ENCODE data around the gene PYM1. TPM values are rescaled to one million over a fixed set of nuclear protein-coding genes. Genes with fewer than 3 reads are reported as not detected.
"Not testable (repeated sequence)": the region's sequence is repeated elsewhere in the genome, so short reads cannot be mapped to it uniquely, and the experiment has no call there.

PYM1 gene
- total RNA-seq, 6 donors from 2014 or later, result 23.0 to 47.3 (median 32.8) TPM

DNA sequence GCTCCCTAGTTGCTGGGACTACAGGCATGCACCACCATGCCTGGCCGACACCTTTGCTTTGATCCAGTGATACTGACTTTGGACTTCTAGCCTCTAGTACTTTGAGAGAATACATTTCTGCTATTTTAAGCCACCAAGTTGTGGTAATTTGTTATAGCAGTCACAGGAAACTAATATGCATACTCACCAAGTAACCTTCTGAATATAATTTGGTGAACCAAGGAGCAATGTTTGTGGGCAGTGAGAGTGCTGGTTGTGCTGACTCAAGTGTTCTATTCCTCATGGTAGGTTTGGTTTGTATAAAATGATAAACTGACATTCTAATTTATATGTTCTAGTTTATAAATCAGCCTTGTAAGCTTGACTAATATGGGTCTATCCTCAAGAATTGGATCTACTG is 42.6 kb downstream of the PYM1 start:
- ATAC-seq (ENCODE audit: low FRiP score in 2 of 2) (no peak), DNase-seq (no peak)
- no peaks in the 10 kb centered on the region for H3K27me3 ChIP-seq
- no peak overlapping the region for H3K27ac ChIP-seq
- no peaks in the 10 kb centered on the region for H3K9me3 ChIP-seq
- H3K4me1 ChIP-seq, result no peaks in the 10 kb centered on the region
- no peaks in the 10 kb centered on the region for H3K36me3 ChIP-seq
- WGBS, 2 donors, result 93 to 100% methylated on average over 1 of the region's 1 CpG
- no peak overlapping the region for H3K4me3 ChIP-seq
- TF ChIP-seq POLR2A (IDR thresholded peaks at IDR 0.05), result no peak
- no peak for TF ChIP-seq CTCF (IDR thresholded peaks at IDR 0.05)
- TF ChIP-seq EP300 (IDR thresholded peaks at IDR 0.05), result no peak
- TF ChIP-seq POLR2AphosphoS5 (IDR thresholded peaks at IDR 0.05), result no peak

- no peak for ATAC-seq (ENCODE audit: low FRiP score in 2 of 2)
- Histone ChIP-seq H3K27me3 (no peaks in the 10 kb centered on the region), H3K4me3 (no peak overlapping the region)
Measured at GRCh38 chr12:55877824-55878223, 49.9 kb downstream of the PYM1 start.

GRCh38 chr12:55875704-55876467 is 51.8 kb downstream of the PYM1 start:
- DNase-seq, result no peak
- H3K27me3 ChIP-seq, result no peaks in the 10 kb centered on the region
- no peak for ATAC-seq (ENCODE audit: low FRiP score in 2 of 2)
- H3K9me3 ChIP-seq, result peaks cover 0 to 7% (median 0%) of the 10 kb centered on the region in 4 donors
- H3K27ac ChIP-seq, result no peak overlapping the region
- no peak overlapping the region for H3K4me3 ChIP-seq
- 82 to 89% methylated on average over 4 of the region's 4 CpGs for WGBS, 2 donors
- H3K36me3 ChIP-seq, result no peaks in the 10 kb centered on the region
- TF ChIP-seq POLR2AphosphoS5 (IDR thresholded peaks at IDR 0.05) (no peak), POLR2A (IDR thresholded peaks at IDR 0.05) (no peak), CTCF (IDR thresholded peaks at IDR 0.05) (no peak), EP300 (IDR thresholded peaks at IDR 0.05) (no peak)
- no peaks in the 10 kb centered on the region for H3K4me1 ChIP-seq

More at GRCh38 chr12:55877824-55878223, 49.9 kb downstream of the PYM1 start:
- Histone ChIP-seq H3K27ac (no peak overlapping the region), H3K4me1 (no peaks in the 10 kb centered on the region), H3K36me3 (no peaks in the 10 kb centered on the region), H3K9me3 (peaks cover 0 to 7% (median 0%) of the 10 kb centered on the region in 4 donors)
- no peak for DNase-seq
- TF ChIP-seq EP300 (IDR thresholded peaks at IDR 0.05), result no peak
- no peak for TF ChIP-seq CTCF (IDR thresholded peaks at IDR 0.05)
- TF ChIP-seq POLR2AphosphoS5 (IDR thresholded peaks at IDR 0.05), result no peak
- TF ChIP-seq POLR2A (IDR thresholded peaks at IDR 0.05), result no peak

- ATAC-seq (ENCODE audit: low FRiP score in 2 of 2) (no peak), DNase-seq (no peak)
- H3K4me3 ChIP-seq, result no peak overlapping the region
- peaks cover 0 to 7% (median 0%) of the 10 kb centered on the region in 4 donors for H3K9me3 ChIP-seq
- WGBS, 2 donors, result 60 to 68% methylated on average over 2 of the region's 2 CpGs
- no peak overlapping the region for H3K27ac ChIP-seq
- TF ChIP-seq CTCF (IDR thresholded peaks at IDR 0.05) (no peak), POLR2A (IDR thresholded peaks at IDR 0.05) (no peak), POLR2AphosphoS5 (IDR thresholded peaks at IDR 0.05) (no peak)
- H3K27me3 ChIP-seq, result no peaks in the 10 kb centered on the region
- no peaks in the 10 kb centered on the region for H3K4me1 ChIP-seq
- no peaks in the 10 kb centered on the region for H3K36me3 ChIP-seq
Measured at GRCh38 chr12:55874443-55874842, 53.3 kb downstream of the PYM1 start.

- H3K4me1 ChIP-seq; H3K27ac ChIP-seq; H3K9me3 ChIP-seq; H3K36me3 ChIP-seq; H3K27me3 ChIP-seq; DNase-seq; H3K4me3 ChIP-seq; ATAC-seq (ENCODE audit: low FRiP score in 2 of 2): not testable (repeated sequence)
- 88 to 94% methylated on average over 3 of the region's 3 CpGs for WGBS, 2 donors
Measured at GRCh38 chr12:55866454-55867004, 61.2 kb downstream of the PYM1 start.

Measured in upper lobe of left lung (tissue), 6 donors.